GM18520 (cell line): ENCODE measurements around the gene STAT6.

Experiments
- ATAC-seq: cut with Tn5 transposase; IDR thresholded peaks from one replicate; pipeline ENCODE4 v1.9.1; 2021; ENCODE audit not compliant: unreplicated experiment

STAT6 gene

GRCh38 chr12:57103856-57104255 lies 7.3 kb downstream of the STAT6 start:
- ATAC-seq, result no peak

GRCh38 chr12:57101892-57102695 lies 9.1 kb downstream of the STAT6 start:
- ATAC-seq, result no peak

- ATAC-seq, result no peak
Measured at GRCh38 chr12:57099766-57100165, 11.4 kb downstream of the STAT6 start.

- no peak for ATAC-seq
Measured at GRCh38 chr12:57099047-57099714, 12.0 kb downstream of the STAT6 start.

GRCh38 chr12:57098546-57098945 lies 12.6 kb downstream of the STAT6 start:
- no peak for ATAC-seq

GRCh38 chr12:57097554-57097835 lies 13.7 kb downstream of the STAT6 start:
- ATAC-seq, result no peak

GRCh38 chr12:57096748-57097553 lies 14.2 kb downstream of the STAT6 start:
- ATAC-seq, result no peak

GRCh38 chr12:57096099-57096572 lies 15.0 kb downstream of the STAT6 start:
- ATAC-seq, result no peak

GRCh38 chr12:57095440-57095839 lies 15.7 kb downstream of the STAT6 start:
- no peak for ATAC-seq

GRCh38 chr12:57094208-57095160 lies 16.7 kb downstream of the STAT6 start:
- ATAC-seq, result no peak

GRCh38 chr12:57093415-57094207 lies 17.6 kb downstream of the STAT6 start:
- ATAC-seq, result no peak

- no peak for ATAC-seq
Measured at GRCh38 chr12:57092876-57093414, 18.2 kb downstream of the STAT6 start.

- ATAC-seq, result no peak
Measured at GRCh38 chr12:57092529-57092862, 18.7 kb downstream of the STAT6 start.

- ATAC-seq, result no peak
Measured at GRCh38 chr12:57091638-57092528, 19.3 kb downstream of the STAT6 start.

- no peak for ATAC-seq
Measured at GRCh38 chr12:57090924-57091637, 20.1 kb downstream of the STAT6 start.

GRCh38 chr12:57090490-57090889 lies 20.7 kb downstream of the STAT6 start:
- no peak for ATAC-seq

- ATAC-seq, result no peak
Measured at GRCh38 chr12:57089271-57090245, 21.6 kb downstream of the STAT6 start.
